Measurements from ENCODE around the gene TMEM135.

DNA sequence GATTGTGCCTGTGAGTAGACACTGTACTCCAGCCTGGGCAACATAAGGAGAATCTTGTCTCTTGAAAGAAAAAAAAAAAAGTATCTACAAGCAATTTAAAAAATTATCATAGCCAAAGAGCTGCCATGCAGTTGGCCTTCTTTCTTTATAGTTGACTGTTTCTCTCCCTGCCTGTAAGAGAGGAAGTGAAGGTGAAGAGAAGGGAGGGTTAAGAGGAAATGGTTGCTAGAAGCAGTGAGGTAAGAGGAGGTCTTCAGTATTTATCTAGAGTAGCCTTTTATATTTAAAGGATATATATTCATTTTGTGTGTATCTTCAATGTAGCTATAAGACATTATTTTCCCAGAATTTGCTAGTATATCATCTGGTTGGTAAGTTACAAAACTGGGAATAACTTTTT is 217.9 kb downstream of the TMEM135 start:
- TF ChIP-seq EZH2 (IDR thresholded peaks at IDR 0.05; ENCODE audit: insufficient read depth, poor library complexity, severe bottlenecking) (no peak), EZH2phosphoT487 (IDR thresholded peaks at IDR 0.05; ENCODE audit: insufficient read depth, low read depth) (no peak)
